ENCODE data around the gene PTPRT. TPM values are rescaled to one million over a fixed set of nuclear protein-coding genes. Genes with fewer than 3 reads are reported as not detected.
A peak's percentile ranks its signal among the peaks of the same experiment; 100 is the strongest.

Gene PTPRT
- total and polyA plus RNA-seq, 10 of the 15 experiments (the other 5 are each of a cell fraction or from before 2014, with no cell fraction given), result not detected

- no TSS peak for BruUV-seq (replicated peaks)
- Histone ChIP-seq H3K9ac (ENCODE audit: control insufficient read depth, insufficient read depth, low read length) (no peak overlapping the region), H3K4me3 (no peak overlapping the region), H3K79me2 (ENCODE audit: control insufficient read depth, insufficient read depth, low read length) (no peaks in the 10 kb centered on the region), H3K9me3 (replicated peaks; ENCODE audit: control insufficient read depth, insufficient read depth, low read length) (no peaks in the 10 kb centered on the region), H3K4me1 (ENCODE audit: control insufficient read depth, insufficient read depth, low read length) (no peaks in the 10 kb centered on the region), H3K4me2 (ENCODE audit: control insufficient read depth, insufficient read depth) (0 out of 2 replicates have a peak overlapping the region, but pooled peaks have one; percentile 22), H3K27ac (ENCODE audit: control insufficient read depth, insufficient read depth) (no peak overlapping the region), H3K27me3 (replicated peaks in 1 of 2; ENCODE audit: control insufficient read depth in 2 of 2, insufficient read depth in 2 of 2, low read length in 1 of 2) (no peaks in the 10 kb centered on the region; a peak in 1 of 4 replicates), H3K36me3 (ENCODE audit: control insufficient read depth in 2 of 2, insufficient read depth in 2 of 2, low read length in 1 of 2) (no peaks in the 10 kb centered on the region), H4K20me1 (ENCODE audit: control insufficient read depth, insufficient read depth) (no peaks in the 10 kb centered on the region), H2AFZ (ENCODE audit: control insufficient read depth, low read depth, low read length) (no peak overlapping the region)
- RAD21 ChIA-PET (ENCODE audit: unreplicated experiment), result interaction anchor here (0.8 to 1.8 kb wide), 3 partner anchors 140 to 797 kb away, joined by 3 to 4 read pairs (median 3); no protein-coding TSS in a partner anchor
- no peak for DNase-seq (ENCODE audit: low read depth, low spot score)
- intact Hi-C loops (cut with micrococcal nuclease; ENCODE audit: unreplicated experiment) (loop anchor here (1.0 to 10.0 kb wide), 3 partner anchors 327 to 797 kb away; no protein-coding TSS in a partner anchor), in situ Hi-C loops (cut with MboI) (loop anchor here (25.0 kb wide), 1 partner anchor 794 kb away; no protein-coding TSS in a partner anchor)
- SMC1A ChIA-PET (ENCODE audit: uncharacterized antibody, unreplicated experiment), result no interaction called here
- peak; percentile 58 for ATAC-seq
- POLR2A ChIA-PET, result no interaction called here
- CTCF ChIA-PET, result interaction anchor here (1.0 to 2.4 kb wide), 6 partner anchors 12 to 793 kb away, joined by 3 to 9 read pairs (median 4); no protein-coding TSS in a partner anchor
- under 1% methylated on average over 7 of the region's 7 CpGs for WGBS (ENCODE audit: insufficient coverage, insufficient replicate concordance, low lambda C conversion rate, missing lambda C conversion rate)
- TF ChIP-seq FOXM1 (IDR thresholded peaks at IDR 0.05; ENCODE audit: low read depth, low read length) (no peak), RUNX3 (IDR thresholded peaks at IDR 0.05; ENCODE audit: low read length) (0 out of 2 replicates have a peak, but pooled peaks have one; percentile 26), RAD51 (IDR thresholded peaks at IDR 0.05) (no peak), SUPT20H (IDR thresholded peaks at IDR 0.05; ENCODE audit: borderline replicate concordance, control insufficient read depth, low read depth, low read length) (no peak), CBX5 (IDR thresholded peaks at IDR 0.05; ENCODE audit: low read depth) (no peak)
- no peak for FAIRE-seq
Observed at GRCh38 chr20:42531508-42531961, 658.2 kb downstream of the PTPRT start.

GRCh38 chr20:42530855-42531448 lies 658.8 kb downstream of the PTPRT start:
- intact Hi-C loops (cut with micrococcal nuclease; ENCODE audit: unreplicated experiment) (loop anchor here (1.0 to 10.0 kb wide), 3 partner anchors 327 to 796 kb away; no protein-coding TSS in a partner anchor), in situ Hi-C loops (cut with MboI) (loop anchor here (25.0 kb wide), 1 partner anchor 794 kb away; no protein-coding TSS in a partner anchor)
- Histone ChIP-seq H3K27me3 (replicated peaks in 1 of 2; ENCODE audit: control insufficient read depth in 2 of 2, insufficient read depth in 2 of 2, low read length in 1 of 2) (no peaks in the 10 kb centered on the region; a peak in 1 of 4 replicates), H3K36me3 (ENCODE audit: control insufficient read depth in 2 of 2, insufficient read depth in 2 of 2, low read length in 1 of 2) (no peaks in the 10 kb centered on the region), H3K9me3 (replicated peaks; ENCODE audit: control insufficient read depth, insufficient read depth, low read length) (no peaks in the 10 kb centered on the region), H3K4me2 (ENCODE audit: control insufficient read depth, insufficient read depth) (0 out of 2 replicates have a peak overlapping the region, but pooled peaks have one; percentile 22), H3K27ac (ENCODE audit: control insufficient read depth, insufficient read depth) (no peak overlapping the region), H3K4me3 (no peak overlapping the region), H3K9ac (ENCODE audit: control insufficient read depth, insufficient read depth, low read length) (no peak overlapping the region), H3K4me1 (ENCODE audit: control insufficient read depth, insufficient read depth, low read length) (no peaks in the 10 kb centered on the region), H2AFZ (ENCODE audit: control insufficient read depth, low read depth, low read length) (no peak overlapping the region), H3K79me2 (ENCODE audit: control insufficient read depth, insufficient read depth, low read length) (no peaks in the 10 kb centered on the region), H4K20me1 (ENCODE audit: control insufficient read depth, insufficient read depth) (no peaks in the 10 kb centered on the region)
- FAIRE-seq, result peak; percentile 77
- peak; percentile 68 for ATAC-seq
- ChIA-PET CTCF (interaction anchor here (0.9 to 2.4 kb wide), 7 partner anchors 11 to 813 kb away, joined by 3 to 9 read pairs (median 3); no protein-coding TSS in a partner anchor), POLR2A (no interaction called here), RAD21 (ENCODE audit: unreplicated experiment) (interaction anchor here (0.8 to 1.8 kb wide), 3 partner anchors 139 to 796 kb away, joined by 3 to 4 read pairs (median 3); no protein-coding TSS in a partner anchor), SMC1A (ENCODE audit: uncharacterized antibody, unreplicated experiment) (no interaction called here)
- 3% methylated on average over 4 of the region's 4 CpGs for WGBS (ENCODE audit: insufficient coverage, insufficient replicate concordance, low lambda C conversion rate, missing lambda C conversion rate)
- no peak for DNase-seq (ENCODE audit: low read depth, low spot score)
- no TSS peak for BruUV-seq (replicated peaks)
- TF ChIP-seq RAD21 (IDR thresholded peaks at IDR 0.05; ENCODE audit: insufficient read depth, low read depth, low read length), result peak; percentile 61
- TF ChIP-seq MXI1 (IDR thresholded peaks at IDR 0.05; ENCODE audit: low read depth, low read length), result no peak
- TF ChIP-seq RUNX3 (IDR thresholded peaks at IDR 0.05; ENCODE audit: low read length), result peak; percentile 73
- no peak for TF ChIP-seq NBN (IDR thresholded peaks at IDR 0.05)
- TF ChIP-seq SMC3 (IDR thresholded peaks at IDR 0.05; ENCODE audit: borderline replicate concordance, low read length), result peak; percentile 72
- TF ChIP-seq ZNF274 (IDR thresholded peaks at IDR 0.05; ENCODE audit: insufficient read depth, insufficient read length), result no peak
- TF ChIP-seq RELA (IDR thresholded peaks at IDR 0.05; ENCODE audit: borderline replicate concordance, partially characterized antibody), result no peak
- TF ChIP-seq ZNF687 (IDR thresholded peaks at IDR 0.05), result no peak
